HepG2 (cell line): ENCODE data around the gene BRI3BP.

Source experiments
- JARID2 ChIP-seq: sonication (generic); formaldehyde crosslinking; IDR thresholded peaks from 2 replicates; pipeline ENCODE4 v1.8.1; 2023; ENCODE audit warnings: missing genetic modification reagents, inconsistent platforms; ENCODE audit not compliant: insufficient replicate concordance
- TF ChIP-seq, protein P1 (sequence below): sonication (generic); formaldehyde crosslinking; IDR thresholded peaks from 2 replicates; pipeline ENCODE4 v1.4.0; 2020; ENCODE audit warnings: missing genetic modification reagents, mild to moderate bottlenecking, borderline replicate concordance

DNA sequence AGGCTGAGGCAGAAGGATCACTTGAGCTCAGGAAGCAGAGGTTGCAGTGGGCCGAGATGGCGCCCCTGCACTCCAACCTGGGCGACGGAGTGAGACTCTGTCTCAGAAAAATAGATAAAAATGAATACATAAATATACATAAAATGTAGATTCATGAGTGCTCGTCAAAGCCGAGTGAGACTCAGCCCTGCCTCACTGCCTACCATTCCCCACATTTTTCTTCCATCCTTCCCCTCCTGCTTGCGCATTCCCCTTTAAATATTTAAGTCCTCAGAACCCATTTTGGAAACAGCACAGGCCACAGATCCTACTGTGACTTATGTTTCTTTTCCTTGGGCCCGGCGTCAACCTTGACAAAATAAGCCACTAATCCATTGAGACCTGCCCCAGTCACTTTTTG, 39.8 kb downstream of the BRI3BP start:
- TF ChIP-seq, protein P1, sequence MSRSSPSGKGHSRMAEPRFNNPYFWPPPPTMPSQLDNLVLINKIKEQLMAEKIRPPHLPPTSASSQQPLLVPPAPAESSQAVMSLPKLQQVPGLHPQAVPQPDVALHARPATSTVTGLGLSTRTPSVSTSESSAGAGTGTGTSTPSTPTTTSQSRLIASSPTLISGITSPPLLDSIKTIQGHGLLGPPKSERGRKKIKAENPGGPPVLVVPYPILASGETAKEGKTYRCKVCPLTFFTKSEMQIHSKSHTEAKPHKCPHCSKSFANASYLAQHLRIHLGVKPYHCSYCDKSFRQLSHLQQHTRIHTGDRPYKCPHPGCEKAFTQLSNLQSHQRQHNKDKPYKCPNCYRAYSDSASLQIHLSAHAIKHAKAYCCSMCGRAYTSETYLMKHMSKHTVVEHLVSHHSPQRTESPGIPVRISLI (CRISPR knock-in tag), result no peak
- TF ChIP-seq JARID2 (CRISPR knock-in tag), result no peak
